Activated T-cell treated with anti-CD3 and anti-CD28 coated beads, Interleukin-2, amount 50 U/mL, for 4 hours (primary cell): ENCODE measurements around the gene ADARB1. TPM values are rescaled to one million over a fixed set of nuclear protein-coding genes. Genes with fewer than 3 reads are reported as not detected.

ENCODE experiments used
- ATAC-seq, 2 donors: fragments of 200-7000 bp; cut with Tn5 transposase; one replicate each; pipeline ENCODE4 v1.10.0; 2021
- DNase-seq: peaks from one replicate; pipeline ENCODE4 v3.0.0-alpha.2; 2020
- H3K27me3 Mint-ChIP-seq: one replicate; pipeline ENCODE4 v1.8.0; 2021; ENCODE audit warnings: low read depth, mixed read lengths
- H3K36me3 Mint-ChIP-seq: one replicate; pipeline ENCODE4 v1.8.0; 2022; ENCODE audit warnings: mixed read lengths; ENCODE audit not compliant: insufficient read depth
- H3K4me1 Mint-ChIP-seq: one replicate; pipeline ENCODE4 v1.8.0; 2021; ENCODE audit warnings: low read depth, mixed read lengths
- H3K4me3 Mint-ChIP-seq: one replicate; pipeline ENCODE4 v1.8.0; 2021; ENCODE audit warnings: mild to moderate bottlenecking, moderate library complexity, mixed read lengths
- H3K9me3 Mint-ChIP-seq: one replicate; pipeline ENCODE4 v1.8.0; 2021; ENCODE audit warnings: mixed read lengths
- total RNA-seq, 3 donors: library from RNA; stranded (reverse); gene quantifications; one replicate each; pipeline ENCODE4 v1.2.1, GENCODE V29; 2021

The ADARB1 gene
- total RNA-seq, 3 donors from 2014 or later = 28.1 to 32.9 (median 30.9) TPM

DNA sequence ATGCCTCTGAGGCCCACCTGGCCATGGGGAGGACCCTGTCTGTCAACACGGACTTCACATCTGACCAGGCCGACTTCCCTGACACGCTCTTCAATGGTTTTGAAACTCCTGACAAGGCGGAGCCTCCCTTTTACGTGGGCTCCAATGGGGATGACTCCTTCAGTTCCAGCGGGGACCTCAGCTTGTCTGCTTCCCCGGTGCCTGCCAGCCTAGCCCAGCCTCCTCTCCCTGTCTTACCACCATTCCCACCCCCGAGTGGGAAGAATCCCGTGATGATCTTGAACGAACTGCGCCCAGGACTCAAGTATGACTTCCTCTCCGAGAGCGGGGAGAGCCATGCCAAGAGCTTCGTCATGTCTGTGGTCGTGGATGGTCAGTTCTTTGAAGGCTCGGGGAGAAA, 101.8 kb downstream of the ADARB1 start:
- DNase-seq (no peak), ATAC-seq (no peak)
- H3K4me3 Mint-ChIP-seq = no peak overlapping the region
- H3K36me3 Mint-ChIP-seq = peaks cover 36% of the 10 kb centered on the region
- H3K4me1 Mint-ChIP-seq = peaks cover 3% of the 10 kb centered on the region
- no peaks in the 10 kb centered on the region for H3K9me3 Mint-ChIP-seq
- H3K27me3 Mint-ChIP-seq = no peaks in the 10 kb centered on the region

GRCh38 chr21:45177039-45177438, 102.7 kb downstream of the ADARB1 start:
- Mint-ChIP-seq H3K4me1 (no peaks in the 10 kb centered on the region), H3K36me3 (peaks cover 33% of the 10 kb centered on the region), H3K9me3 (no peaks in the 10 kb centered on the region), H3K4me3 (no peak overlapping the region), H3K27me3 (no peaks in the 10 kb centered on the region)
- DNase-seq = no peak
- ATAC-seq = no peak

- Mint-ChIP-seq H3K4me1 (no peaks in the 10 kb centered on the region), H3K4me3 (no peak overlapping the region), H3K36me3 (peaks cover 41% of the 10 kb centered on the region), H3K27me3 (no peaks in the 10 kb centered on the region), H3K9me3 (no peaks in the 10 kb centered on the region)
- DNase-seq = no peak
- ATAC-seq = no peak
These were observed 103.8 kb downstream of the ADARB1 start for GRCh38 chr21:45178070-45178608.

GRCh38 chr21:45178971-45179370, 104.6 kb downstream of the ADARB1 start:
- Mint-ChIP-seq H3K27me3 (no peaks in the 10 kb centered on the region), H3K36me3 (peaks cover 42% of the 10 kb centered on the region), H3K4me3 (no peak overlapping the region), H3K4me1 (no peaks in the 10 kb centered on the region), H3K9me3 (no peaks in the 10 kb centered on the region)
- ATAC-seq (no peak), DNase-seq (no peak)

DNA sequence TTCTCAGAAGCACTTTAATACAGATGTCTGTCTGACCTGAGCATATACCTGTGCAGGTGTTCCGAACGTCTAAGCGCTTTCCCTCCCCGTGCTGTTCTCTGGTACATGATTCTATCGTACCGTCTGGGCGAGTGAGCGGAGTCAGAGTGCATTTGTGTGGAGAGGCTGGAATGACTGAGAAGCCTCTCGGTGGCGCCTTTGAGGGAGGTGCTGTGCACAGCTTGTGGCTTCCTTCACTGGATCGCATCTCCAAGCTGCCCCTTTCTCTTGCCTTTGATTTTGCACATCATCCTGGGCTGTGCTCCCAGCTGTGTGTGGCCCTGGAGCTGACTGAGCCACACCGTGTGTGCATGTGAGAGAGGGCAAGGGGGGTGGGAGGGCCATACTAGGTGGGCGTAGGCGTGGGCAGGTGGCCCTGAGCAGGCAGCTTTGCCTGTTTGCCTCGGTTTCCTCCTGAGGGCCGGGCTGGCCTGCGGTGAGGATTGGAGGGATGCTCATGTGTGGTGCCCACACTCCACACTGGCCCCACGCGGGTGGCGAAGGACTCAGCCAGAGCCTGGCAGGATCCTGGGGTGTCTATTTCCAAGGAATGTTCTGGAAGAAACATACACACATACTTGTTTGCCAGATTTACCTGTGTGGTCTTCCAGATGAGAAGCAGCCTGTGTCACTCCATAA, 105.3 kb downstream of the ADARB1 start:
- Mint-ChIP-seq H3K4me1 (no peaks in the 10 kb centered on the region), H3K36me3 (peaks cover 43% of the 10 kb centered on the region)
- no peak for ATAC-seq

GRCh38 chr21:45180246-45180599, 105.8 kb downstream of the ADARB1 start:
- ATAC-seq (no peak), DNase-seq (no peak)
- H3K36me3 Mint-ChIP-seq = peaks cover 46% of the 10 kb centered on the region
- no peaks in the 10 kb centered on the region for H3K9me3 Mint-ChIP-seq
- no peaks in the 10 kb centered on the region for H3K4me1 Mint-ChIP-seq
- no peaks in the 10 kb centered on the region for H3K27me3 Mint-ChIP-seq
- no peak overlapping the region for H3K4me3 Mint-ChIP-seq

More for the DNA sequence above, 105.3 kb downstream of the ADARB1 start:
- Mint-ChIP-seq H3K4me3 (no peak overlapping the region), H3K27me3 (no peaks in the 10 kb centered on the region), H3K9me3 (no peaks in the 10 kb centered on the region)
- no peak for DNase-seq

DNA sequence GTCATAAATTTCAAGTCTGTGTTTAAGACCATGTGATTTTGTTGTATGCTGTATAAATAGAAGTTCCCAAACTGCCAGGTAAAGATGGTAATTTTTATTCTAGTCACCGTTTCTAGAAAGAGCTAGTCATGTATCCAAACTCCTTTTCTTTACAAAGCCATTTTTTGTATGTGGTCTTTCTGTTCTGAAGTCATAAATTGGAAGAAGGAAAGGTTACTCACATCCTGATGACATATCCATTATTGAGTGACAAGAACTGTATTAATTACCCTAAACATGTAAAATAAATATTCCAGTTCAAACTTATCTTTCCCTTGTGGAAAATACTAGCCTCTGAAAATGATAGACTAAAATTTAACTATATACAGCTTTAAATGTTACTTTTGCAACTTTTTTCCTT, 108.6 kb downstream of the ADARB1 start:
- no peak for DNase-seq
- no peak for ATAC-seq
- Mint-ChIP-seq H3K4me1 (no peaks in the 10 kb centered on the region), H3K4me3 (no peak overlapping the region), H3K27me3 (no peaks in the 10 kb centered on the region), H3K9me3 (peaks cover 14% of the 10 kb centered on the region), H3K36me3 (peaks cover 54% of the 10 kb centered on the region)

- Mint-ChIP-seq H3K36me3 (peaks cover 61% of the 10 kb centered on the region), H3K9me3 (peaks cover 18% of the 10 kb centered on the region), H3K27me3 (no peaks in the 10 kb centered on the region), H3K4me1 (no peaks in the 10 kb centered on the region), H3K4me3 (no peak overlapping the region)
- no peak for ATAC-seq
- no peak for DNase-seq
These were observed 109.5 kb downstream of the ADARB1 start for GRCh38 chr21:45183852-45184251.

DNA sequence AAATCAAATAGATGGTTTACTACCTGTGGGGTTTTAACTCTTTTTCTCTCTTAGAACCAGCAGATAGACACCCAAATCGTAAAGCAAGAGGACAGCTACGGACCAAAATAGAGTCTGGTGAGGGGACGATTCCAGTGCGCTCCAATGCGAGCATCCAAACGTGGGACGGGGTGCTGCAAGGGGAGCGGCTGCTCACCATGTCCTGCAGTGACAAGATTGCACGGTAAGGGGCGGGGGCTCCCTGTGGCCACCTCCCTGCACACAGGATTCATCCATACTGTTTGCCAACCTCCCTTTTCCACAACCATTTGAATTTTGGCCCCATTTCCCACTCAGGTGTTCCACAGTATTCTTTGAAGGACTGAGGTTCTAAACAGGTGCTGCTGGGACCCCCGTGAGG, 110.5 kb downstream of the ADARB1 start:
- Mint-ChIP-seq H3K4me3 (no peak overlapping the region), H3K36me3 (peaks cover 69% of the 10 kb centered on the region), H3K27me3 (no peaks in the 10 kb centered on the region), H3K4me1 (no peaks in the 10 kb centered on the region), H3K9me3 (peaks cover 27% of the 10 kb centered on the region)
- DNase-seq = no peak
- ATAC-seq = no peak

DNA sequence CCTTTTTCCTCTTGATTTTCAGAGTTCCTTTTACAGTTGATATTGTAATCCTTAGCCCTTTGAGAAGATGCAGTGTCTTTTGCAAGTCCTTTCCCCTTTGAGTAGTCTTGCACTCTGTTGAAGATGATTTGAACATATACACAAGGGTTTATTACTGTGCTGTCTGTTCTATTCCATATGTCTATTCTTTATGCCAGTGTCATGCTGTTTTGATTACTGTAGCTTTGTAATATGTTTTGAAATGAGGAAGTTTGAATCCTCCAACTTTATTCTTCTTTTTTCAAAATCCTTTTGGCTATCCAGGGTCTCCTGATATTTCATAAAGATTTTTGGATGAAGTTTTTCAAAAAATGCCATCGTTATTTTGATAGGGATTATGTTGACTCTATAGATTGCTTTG, 112.3 kb downstream of the ADARB1 start:
- peaks cover 35% of the 10 kb centered on the region for H3K9me3 Mint-ChIP-seq
- H3K36me3 Mint-ChIP-seq = peaks cover 77% of the 10 kb centered on the region
- no peaks in the 10 kb centered on the region for H3K4me1 Mint-ChIP-seq
- H3K27me3 Mint-ChIP-seq = no peaks in the 10 kb centered on the region
- ATAC-seq (no peak), DNase-seq (no peak)
- no peak overlapping the region for H3K4me3 Mint-ChIP-seq

- H3K36me3 Mint-ChIP-seq = peaks cover 79% of the 10 kb centered on the region
- H3K9me3 Mint-ChIP-seq = peaks cover 35% of the 10 kb centered on the region
- no peak overlapping the region for H3K4me3 Mint-ChIP-seq
- no peaks in the 10 kb centered on the region for H3K27me3 Mint-ChIP-seq
- no peak for DNase-seq
- no peaks in the 10 kb centered on the region for H3K4me1 Mint-ChIP-seq
- ATAC-seq = no peak
These were observed 113.3 kb downstream of the ADARB1 start for GRCh38 chr21:45187646-45188045.

GRCh38 chr21:45190013-45190412, 115.6 kb downstream of the ADARB1 start:
- no peak for DNase-seq
- Mint-ChIP-seq H3K27me3 (no peaks in the 10 kb centered on the region), H3K4me1 (no peaks in the 10 kb centered on the region), H3K4me3 (no peak overlapping the region), H3K36me3 (peaks cover 82% of the 10 kb centered on the region), H3K9me3 (peaks cover 35% of the 10 kb centered on the region)
- ATAC-seq = no peak

GRCh38 chr21:45192332-45192731, 118.0 kb downstream of the ADARB1 start:
- Mint-ChIP-seq H3K9me3 (peaks cover 26% of the 10 kb centered on the region), H3K4me3 (no peak overlapping the region), H3K27me3 (no peaks in the 10 kb centered on the region), H3K36me3 (peaks cover 72% of the 10 kb centered on the region), H3K4me1 (no peaks in the 10 kb centered on the region)
- DNase-seq (no peak), ATAC-seq (no peak)

DNA sequence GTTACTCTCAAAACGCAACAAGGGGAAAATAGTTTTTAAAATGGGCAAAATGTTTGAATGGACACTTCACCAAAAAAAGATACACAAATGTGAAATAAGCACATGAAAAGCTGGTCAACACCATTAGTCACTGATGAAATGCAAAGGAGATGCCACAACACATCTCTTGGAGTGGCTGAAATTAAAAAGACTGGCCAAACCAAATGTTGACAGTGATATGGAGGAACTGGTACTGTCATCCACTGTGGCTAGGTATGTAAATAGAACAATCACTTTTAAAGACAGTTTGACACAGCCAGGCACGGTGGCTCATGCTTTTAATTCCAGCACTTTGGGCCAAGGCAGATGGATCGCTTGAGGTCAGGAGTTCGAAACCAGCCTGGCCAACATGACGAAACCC, 122.2 kb downstream of the ADARB1 start:
- DNase-seq = no peak
- H3K4me1 Mint-ChIP-seq = peaks cover 6% of the 10 kb centered on the region
- peaks cover 43% of the 10 kb centered on the region for H3K36me3 Mint-ChIP-seq

GRCh38 chr21:45199201-45199600, 124.8 kb downstream of the ADARB1 start:
- no peak for DNase-seq
- H3K4me1 Mint-ChIP-seq = peaks cover 6% of the 10 kb centered on the region
- ATAC-seq = no peak
- no peaks in the 10 kb centered on the region for H3K27me3 Mint-ChIP-seq
- H3K4me3 Mint-ChIP-seq = no peak overlapping the region
- peaks cover 28% of the 10 kb centered on the region for H3K36me3 Mint-ChIP-seq
- H3K9me3 Mint-ChIP-seq = no peaks in the 10 kb centered on the region

More for the DNA sequence above, 122.2 kb downstream of the ADARB1 start:
- Mint-ChIP-seq H3K9me3 (no peaks in the 10 kb centered on the region), H3K27me3 (no peaks in the 10 kb centered on the region), H3K4me3 (no peak overlapping the region)
- ATAC-seq = no peak
